COLO668 (cell line): ENCODE measurements around the gene STAT5B.
"Not testable (repeated sequence)": the region's sequence is repeated elsewhere in the genome, so short reads cannot be mapped to it uniquely, and the experiment has no call there.

Experiments used
- DNase-seq: peaks from one replicate; lab custom pipeline; 2025; ENCODE audit not compliant: unreplicated experiment; lab: John Stamatoyannopoulos, UW

STAT5B gene

DNA sequence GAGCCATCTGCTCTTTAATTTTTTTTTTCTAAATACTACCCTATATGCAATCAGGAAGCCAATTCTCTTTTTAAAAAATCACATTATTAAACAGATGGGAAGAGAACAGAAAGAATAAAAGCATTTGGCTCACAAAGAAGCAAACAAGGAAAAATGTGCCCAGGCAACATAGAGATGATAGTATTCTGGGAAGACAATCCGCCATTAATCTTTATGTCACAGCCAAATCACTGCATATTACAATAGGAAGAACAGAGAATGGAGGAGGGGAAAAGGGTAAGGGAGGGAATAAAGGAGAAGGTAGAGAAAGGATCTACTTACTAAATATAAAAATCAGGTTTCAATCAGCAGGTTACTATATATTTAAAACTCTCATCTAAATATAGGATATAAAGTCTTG, 34.3 kb downstream of the STAT5B start:
- no peak for DNase-seq

DNA sequence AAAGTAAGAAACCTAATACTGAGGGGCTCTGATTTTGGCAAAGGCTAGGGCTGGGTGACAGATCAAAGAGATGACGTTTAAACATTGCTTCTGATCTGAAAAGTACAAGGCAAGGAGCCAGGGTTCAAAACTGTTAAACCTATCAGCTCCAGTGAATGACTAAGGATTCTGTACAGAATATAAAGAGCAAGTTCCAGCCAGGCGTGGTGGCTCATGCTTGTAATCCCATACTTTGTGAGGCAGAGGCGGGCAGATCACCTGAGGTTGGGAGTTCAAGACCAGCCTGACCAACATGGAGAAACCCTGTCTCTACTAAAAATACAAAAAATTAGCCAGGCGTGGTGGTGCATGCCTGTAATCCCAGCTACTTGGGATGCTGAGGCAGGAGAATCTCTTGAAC, 35.3 kb downstream of the STAT5B start:
- not testable (repeated sequence) for DNase-seq

DNA sequence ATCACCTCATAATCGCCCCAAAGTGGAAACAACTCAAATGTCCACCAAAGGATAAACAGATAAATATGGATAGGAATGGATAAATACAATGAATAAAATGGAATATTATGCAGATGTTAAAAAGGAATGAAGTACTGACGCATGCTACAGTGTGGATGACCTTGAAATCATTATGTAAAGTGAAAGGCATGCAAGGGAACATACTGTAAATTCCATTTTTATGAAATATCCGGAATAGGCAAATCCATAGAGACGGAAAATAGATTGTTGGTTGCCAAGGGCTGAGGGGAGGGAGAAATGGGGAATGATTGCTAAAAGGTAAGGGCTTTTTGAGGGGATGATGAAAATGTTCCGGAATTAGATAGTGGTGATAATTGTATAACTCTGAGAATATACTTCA, 36.0 kb downstream of the STAT5B start:
- no peak for DNase-seq

DNA sequence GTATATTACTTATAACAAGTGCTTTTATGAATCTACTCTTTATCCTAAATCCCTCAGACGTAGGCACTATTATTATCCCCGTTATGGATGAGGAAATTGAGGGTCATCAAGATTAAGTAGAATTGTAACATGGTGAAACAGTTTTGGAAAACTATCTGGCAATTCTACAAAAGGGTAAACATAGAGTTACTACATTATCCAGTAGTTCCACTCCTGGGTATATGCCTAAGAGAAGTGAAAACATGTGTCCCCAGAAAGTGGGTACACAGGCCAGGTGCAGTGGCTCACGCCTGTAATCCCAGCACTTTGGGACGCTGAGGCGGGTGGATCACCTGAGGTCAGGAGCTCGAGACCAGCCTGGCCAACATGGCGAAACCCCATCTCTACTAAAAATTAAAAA, 36.6 kb downstream of the STAT5B start:
- not testable (repeated sequence) for DNase-seq

DNA sequence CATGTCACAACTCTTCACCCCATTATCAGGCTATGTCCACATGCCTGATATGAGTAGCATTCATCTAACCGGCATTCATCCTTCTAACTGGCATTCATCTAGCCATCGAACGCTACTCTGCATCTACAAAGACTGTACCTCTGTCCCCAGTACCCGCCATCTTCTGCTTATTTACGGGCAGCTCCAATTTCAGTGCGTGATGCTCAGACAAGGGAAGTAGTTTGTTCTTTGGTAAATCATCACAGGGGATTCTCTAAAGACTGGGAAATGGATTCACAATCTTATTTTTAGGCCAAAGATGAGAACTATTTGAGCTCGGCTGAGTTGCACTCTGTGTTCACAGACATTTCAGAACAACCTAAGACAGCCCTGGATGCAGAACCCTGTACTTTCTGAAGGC, 39.4 kb downstream of the STAT5B start:
- no peak for DNase-seq

DNA sequence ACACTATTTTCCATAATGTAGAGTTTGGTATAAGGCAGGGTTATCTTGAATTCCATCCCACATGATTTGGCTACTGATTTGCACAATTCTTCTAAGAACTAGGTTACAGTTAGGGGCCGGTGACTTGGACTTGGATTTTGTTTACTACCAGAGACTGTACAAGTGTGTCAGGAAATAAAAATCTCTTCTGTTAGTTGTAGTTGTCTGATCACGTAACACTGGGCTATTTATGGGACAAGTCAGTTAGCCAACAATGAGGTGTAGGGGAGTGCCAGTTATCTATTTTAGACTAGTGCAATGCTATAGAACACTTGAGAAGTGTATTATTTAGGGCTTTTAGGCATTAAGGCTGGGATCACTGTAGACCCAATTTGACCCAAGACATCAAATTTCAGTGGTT, 42.2 kb downstream of the STAT5B start:
- DNase-seq, result no peak

DNA sequence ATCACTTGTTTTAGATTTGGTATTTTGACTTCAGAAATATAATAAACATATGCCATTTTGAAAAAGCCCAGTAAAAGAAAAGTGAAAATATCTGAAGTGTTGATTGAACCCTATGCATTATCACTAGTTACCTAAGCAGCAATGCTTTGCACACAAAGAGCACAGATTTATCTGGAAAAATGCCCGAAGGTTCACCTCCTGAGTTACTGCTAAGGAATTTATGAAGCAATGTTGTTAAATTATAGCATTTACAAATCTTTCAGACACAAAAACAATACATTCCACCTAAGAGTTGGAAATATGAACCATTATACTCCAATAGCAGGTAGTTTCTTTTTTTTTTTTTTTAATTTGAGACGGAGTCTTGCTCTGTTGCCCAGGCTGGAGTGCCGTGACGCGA, 43.0 kb downstream of the STAT5B start:
- no peak for DNase-seq

DNA sequence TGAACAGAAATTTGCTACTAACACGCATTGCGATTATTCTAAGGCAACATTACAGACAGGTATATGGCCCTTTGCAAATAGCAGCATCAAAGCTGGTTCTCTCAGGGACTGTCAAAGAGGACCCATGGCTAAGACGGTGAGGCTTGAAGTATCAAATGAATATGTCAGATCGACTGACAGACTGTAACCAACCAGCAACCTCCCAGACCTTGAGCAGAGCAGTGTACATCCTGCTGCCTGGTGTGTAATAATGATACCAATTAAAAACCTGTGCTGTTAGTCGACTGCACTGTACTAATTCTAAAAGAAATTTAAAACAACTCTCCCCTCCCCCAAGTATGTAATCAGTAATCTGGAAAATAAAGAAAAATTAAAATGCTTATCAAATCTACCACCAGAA, 46.0 kb downstream of the STAT5B start:
- DNase-seq, result no peak

DNA sequence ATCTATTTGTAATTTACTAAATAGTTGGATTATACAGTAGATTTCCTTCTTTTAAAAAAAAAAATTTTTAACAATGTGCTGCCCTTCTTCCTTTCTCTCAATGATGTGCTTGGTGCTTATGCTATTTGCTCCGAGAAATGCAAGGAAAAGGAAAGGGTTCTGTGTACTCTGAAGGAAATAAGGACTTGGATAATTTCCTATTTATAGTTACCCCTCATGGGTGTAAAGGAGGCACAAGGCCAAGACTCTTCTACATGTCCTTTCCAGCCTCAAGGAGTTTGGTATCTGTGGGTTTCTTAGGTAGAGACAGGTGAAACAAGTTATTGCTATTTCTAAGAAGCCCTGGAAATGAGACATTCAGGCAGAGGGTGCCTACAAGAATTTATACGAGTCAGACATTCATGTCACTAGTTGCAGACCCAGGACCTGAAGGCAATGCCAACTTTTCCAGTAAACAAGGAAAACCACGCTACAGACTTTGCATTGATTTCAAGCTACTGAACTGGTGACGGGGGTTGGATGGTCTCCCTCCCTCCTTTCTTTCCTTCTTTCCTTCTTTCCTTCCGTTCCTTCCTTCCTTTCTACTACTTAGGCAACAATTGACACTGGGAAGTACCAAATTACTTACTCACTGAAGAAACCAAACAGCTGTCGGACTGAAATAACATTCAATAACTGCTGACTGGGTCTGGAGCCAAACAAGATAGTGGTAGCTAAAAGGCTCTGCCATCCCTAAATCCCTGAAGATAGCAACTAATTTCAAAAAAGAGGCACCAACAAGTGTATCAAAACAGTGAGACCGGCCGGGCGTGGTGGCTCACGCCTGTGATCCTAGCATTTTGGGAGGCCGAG, 48.1 kb downstream of the STAT5B start:
- no peak for DNase-seq

DNA sequence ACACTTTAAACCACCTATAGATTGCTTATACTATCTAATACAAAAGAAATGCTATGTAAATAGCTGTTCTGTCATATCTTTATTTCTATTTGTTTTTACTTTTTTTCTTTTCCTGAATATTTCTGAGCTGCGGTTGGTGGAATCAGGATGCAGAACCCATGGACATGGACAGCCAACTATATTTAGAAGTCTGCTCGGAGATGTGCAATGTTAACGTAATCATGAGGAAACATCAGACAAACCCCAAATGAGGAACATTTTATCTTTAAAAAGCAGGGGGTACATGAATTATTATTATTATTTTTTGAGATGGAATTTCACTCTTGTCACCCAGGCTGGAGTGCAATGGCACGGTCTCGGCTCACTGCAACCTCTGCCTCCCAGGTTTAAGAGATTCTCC, 50.5 kb downstream of the STAT5B start:
- no peak for DNase-seq

DNA sequence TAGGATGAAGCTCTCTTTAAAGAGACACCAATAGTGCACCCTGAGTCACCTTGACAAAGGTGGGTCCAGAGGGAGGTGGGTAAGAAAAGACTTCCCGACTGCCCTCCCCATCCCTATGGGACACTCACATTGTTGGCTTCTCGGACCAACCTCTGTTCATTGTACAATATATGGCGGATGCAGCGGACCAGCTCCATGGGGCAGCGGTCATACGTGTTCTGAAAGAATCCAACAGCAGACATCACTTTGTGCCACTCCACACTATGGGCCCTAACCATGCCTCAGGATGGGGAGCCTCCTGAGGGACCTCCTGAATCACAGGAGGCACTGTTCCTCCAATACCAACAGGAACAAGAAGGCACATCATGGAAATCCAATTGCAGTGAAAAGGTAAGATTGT, 51.5 kb downstream of the STAT5B start:
- no peak for DNase-seq

DNA sequence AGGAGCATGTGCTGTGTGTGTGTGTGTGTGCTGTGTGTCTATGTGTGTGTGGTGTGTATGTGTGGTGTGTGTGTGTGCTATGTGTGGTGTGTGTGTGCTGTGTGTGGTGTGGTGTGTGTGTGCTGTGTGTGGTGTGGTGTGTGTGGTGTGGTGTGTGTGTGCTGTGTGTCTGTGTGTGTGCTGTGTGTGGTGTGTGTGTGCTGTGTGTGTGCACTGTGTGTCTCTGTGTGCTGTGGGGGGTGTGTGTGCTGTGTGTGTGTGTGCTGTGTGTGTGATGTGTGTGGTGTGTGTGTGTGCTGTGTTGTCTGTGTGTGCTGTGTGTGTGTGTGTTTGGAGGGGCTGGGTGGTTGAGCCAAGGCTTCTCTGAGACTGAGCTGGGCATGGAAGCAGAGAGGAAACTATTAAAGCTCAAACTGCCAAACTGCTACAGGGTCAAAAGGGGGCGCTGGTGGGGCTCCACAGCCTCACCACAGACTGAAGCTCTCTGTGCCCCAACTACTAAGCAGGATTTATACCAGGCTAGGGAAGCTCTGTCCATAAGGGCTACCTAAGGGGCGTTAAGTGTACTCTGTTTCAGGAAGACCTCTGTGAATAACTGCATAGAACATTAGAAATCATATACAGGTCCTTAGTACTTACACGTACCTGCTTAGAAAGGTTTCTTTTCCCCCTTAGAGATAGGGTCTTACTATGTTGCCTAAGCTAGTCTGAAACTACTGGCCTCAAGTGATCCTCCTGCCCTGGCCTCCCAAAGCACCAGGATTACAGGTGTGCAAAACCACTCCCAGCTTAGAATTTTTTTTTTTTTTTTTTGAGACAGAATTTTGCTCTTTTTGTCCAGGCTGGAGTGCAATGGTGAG, 54.1 kb downstream of the STAT5B start:
- peak; percentile 11 for DNase-seq

DNA sequence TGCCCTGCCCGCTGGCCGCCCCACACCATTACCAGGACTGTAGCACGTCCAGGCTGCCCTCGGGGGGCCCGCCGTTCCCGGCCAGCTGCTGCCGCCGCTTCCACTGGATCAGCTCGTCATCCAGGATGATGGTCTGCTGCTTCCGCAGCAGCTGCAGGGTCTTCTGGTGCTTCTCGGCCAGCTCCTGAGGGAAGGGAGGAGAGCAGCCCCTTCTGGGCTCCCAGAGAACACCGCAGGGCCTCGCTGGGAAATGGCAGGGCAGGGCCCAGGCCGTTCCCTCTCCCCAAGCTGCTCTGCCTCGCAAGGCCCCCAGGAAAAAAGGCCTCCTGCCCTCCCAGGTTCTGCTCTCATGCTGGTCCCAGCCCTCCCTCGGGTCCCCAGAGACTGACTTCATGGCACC, 56.9 kb downstream of the STAT5B start:
- DNase-seq, result not testable (repeated sequence)

DNA sequence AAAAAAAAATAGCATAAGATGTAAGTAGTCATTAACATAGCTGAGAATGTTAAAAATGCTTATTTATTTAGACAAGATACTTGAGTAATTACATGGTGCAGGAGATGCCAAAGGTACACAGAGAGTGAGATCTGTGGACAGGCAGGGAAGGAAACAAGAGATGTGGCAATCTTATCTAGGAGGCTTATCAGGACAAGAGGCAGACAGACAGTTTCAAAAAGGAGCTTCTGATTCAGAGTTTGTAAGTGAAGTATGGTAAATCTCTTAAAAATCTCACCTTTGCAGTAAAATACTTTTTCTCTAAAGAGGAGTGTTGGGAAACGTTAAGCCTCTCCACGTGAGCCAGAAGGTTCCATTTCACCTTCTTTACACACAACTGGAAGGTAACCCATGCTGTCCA, 62.0 kb downstream of the STAT5B start:
- DNase-seq, result no peak

DNA sequence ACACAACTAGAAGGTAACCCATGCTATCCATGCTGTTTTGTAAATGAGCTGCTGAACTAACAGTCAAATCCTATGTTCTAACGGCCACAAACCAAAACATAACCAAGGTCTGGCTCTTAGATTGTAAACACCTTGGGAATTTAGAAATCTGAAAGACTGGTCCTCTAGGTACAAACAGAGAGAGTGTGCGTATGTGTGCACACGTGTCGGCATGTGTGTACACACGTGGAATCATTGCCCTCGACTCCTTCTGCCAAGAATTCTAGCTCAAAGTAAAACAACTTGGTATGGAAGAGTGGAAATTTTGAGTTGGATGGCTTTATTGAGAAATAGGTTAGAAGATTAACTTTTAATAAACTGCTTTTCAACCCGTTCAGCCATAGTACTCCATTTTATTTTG, 63.8 kb downstream of the STAT5B start:
- DNase-seq, result no peak

DNA sequence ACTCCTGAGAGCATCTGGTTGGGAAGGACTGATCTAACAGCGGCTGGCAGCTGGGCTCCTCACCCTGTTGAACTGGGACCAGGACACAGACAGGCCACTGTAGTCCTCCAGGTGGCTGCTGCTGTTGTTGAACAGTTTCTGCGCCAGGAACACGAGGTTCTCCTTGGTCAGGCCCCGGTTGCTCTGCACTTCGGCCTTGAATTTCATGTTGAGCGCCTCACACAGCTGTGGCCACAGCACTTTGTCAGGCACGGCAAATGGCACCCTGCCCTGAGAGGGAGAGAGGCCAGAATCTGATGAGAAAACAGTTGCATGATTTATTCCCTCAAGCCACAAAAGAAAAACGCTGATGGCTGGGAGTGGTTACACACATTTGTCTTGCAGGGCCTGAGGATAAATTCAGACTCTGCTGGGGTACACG, 64.3 kb downstream of the STAT5B start:
- DNase-seq, result not testable (repeated sequence)

DNA sequence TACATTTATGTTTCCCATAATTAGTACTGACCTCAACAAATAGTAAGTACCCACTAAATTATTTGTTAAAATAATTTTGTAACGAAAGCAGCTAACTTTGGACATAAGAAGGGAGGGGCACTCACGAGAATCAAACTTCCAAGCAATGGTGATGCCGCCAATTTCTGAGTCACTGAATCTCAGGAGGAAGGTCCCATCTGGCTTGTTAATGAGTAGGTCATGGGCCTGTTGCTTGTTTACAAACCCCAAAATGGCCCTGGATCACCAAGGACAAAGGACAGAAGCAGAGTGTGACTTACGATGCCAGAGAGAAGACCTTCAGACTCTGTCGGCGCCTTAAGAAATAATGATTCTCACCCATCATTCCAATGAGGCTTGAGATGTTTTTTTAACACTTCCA, 66.1 kb downstream of the STAT5B start:
- DNase-seq, result no peak

DNA sequence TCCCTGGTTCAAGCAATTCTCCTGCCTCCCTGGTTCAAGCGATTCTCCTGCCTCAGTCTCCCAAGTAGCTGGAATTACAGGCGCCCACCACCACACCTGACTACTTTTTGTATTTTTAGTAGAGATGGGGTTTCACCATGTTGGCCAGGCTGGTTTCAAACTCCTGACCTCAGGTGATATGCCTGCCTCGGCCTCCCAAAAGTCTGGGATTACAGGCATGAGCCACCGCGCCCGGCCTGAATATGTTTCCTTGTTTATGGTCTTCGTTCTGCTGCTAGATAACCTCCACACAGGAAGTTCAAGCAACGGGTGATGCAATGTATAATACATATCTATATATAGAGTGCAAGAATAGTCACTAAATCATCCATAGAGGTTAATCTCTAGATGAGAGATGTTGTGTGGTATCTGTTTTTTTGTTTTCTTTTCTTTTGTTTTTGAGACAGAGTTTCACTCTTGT, 70.0 kb downstream of the STAT5B start:
- DNase-seq, result not testable (repeated sequence)

DNA sequence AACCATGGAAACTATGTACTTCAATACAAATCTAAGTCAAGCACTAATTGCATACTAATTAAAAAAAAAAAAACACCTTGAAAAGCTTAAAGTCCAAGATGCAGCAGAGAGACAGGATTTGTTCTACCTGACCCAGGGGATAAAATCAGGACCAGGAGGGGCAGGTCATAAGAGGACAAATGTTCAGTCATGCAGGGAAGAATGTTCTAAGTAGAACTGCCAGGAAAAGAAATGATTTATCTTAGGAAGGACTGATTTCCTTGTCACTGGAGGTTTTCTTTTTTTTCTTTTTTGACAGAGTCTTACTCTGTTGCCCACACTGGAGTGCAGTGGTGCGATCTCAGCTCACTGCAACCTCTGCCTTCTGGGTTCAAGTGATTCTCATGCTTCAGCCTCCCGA, 72.8 kb downstream of the STAT5B start:
- no peak for DNase-seq

DNA sequence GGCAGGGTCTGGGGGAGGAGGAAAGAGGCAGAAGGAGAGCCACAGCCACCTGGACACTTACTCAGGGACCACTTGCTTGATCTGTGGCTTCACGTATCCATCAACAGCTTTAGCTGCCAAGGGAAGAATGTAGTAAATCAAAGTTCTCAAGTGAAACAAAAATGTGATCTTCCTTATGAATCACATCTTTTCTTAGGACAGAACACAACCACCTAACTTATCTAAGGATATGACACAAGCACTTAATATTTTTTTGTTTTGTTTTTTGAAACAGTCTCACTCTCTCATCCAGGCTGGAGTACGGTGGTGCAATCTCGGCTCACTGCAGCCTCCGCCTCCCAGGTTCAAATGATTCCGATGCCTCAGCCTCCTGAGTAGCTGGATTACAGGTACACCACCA, 73.5 kb downstream of the STAT5B start:
- DNase-seq, result no peak

DNA sequence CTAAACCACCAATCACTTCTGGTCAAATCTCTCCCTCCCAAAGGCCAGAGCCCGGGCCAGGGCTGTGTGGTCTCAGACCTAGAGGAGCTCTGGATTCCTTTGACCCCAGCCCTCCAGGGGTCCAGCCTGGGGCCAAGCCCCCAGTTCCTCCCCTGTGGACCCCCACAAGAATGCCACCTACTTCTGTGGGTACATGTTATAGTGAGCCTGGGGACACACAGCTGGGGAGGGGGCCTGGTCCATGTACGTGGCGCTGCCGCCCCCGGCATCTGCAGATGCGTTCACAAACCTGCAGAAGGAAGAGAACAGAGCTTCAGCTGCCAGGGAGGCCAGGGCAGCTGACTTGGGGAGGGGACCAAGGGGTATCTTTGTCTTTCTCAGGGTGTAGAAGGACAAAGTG, 74.0 kb downstream of the STAT5B start:
- DNase-seq, result no peak

DNA sequence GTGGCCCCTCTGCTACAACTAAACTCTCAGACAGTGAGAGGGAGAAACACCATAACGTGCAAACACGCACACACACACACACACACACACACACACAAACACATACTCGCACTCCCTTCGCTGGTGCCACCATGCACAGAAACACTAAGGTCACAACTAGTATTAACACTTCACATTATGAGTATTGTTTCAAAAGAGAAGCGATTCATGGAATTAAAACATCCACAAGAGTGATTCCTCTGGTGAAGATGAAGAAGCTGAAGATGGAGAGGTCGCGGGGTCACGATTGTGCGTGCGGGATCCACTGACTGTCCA, 74.8 kb downstream of the STAT5B start:
- DNase-seq, result no peak
